Activated T-cell treated with anti-CD3 and anti-CD28 coated beads for 4 hours (primary cell): Measurements from ENCODE around the gene UTP14C.
"Not testable (repeated sequence)": the region's sequence is repeated elsewhere in the genome, so short reads cannot be mapped to it uniquely, and the experiment has no call there.

Experiments
- DNase-seq: peaks from one replicate; pipeline ENCODE4 v3.0.0-alpha.2; 2020

Gene UTP14C

DNA sequence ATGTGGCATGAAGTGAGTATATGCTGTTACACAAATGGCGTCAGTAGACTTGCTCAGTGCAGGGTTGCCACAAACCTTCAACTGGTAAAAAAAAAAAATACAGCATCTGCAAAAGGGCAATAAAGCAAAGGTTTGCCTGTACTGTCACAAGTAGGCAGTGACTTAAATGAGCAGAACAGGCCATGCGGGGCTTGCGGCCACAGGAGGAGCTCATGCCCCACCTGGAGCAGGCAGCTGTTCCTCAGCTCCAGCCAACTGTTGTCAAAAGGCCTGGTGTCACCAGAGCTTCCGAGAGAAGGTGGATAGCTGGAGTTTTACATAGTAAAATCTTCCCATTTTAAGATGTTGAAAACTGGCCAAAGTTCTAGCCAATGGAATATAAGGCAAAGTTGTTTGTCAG, 20.9 kb upstream of the UTP14C start:
- no peak for DNase-seq

DNA sequence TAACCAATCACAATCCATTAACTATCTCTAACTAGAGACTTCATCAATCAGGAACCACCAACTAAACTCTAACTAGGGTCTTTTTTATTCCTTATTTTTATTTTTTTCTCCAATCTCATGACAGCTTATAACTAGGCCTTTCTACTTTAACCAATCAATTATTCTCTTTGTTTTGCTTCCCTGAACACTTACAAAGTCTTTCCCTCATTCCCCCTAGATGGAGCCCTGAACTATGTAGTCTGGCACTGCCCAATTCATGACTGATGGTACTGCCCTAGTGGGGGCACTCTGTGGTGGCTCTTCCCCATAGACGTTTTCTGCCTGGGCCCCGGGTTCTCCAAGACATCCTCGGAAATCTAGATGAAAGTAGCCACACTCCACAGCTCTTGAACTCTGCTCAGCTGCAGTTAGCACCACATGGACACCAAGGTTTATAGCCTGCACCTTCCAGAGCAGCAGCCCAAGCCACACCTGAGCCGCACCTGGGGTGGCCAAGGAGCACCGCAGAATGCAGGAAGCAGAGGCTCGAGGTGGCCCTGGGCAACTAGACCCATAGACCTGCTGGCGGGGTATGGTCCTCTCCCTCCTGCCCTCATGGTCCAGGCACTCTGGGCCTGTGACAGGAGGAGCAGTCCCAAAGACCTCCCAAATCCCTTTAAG, 19.9 kb upstream of the UTP14C start:
- DNase-seq, result no peak

DNA sequence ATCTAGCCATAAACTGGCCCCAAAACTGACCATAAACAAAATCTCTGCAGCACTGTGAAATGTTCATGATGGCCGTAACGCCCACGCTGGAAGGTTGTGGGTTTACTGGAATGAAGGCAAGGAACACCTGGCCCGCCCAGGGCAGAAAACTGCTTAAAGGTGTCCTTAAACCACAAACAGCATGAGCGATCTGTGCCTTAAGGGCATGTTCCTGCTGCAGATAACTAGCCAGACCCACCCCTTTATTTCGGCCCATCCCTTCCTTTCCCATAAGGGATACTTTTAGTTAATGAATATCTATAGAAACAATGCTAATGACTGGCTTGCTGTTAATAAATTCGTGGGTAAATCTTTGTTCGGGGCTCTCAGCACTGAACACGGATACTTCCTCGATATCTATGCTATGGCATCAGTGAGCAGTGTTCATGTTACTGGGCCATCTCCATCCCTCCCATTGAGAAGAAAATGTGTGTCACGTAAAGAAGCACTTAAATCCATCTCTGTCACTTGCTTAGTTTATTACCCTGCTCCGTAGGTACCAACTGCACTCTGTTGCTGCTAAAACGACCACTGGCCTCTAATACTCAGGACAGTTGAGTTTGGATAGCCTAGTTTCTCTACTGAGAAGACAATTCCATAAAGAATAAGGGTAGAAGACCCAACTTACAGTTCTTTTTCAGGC, 18.5 kb upstream of the UTP14C start:
- DNase-seq, result no peak

DNA sequence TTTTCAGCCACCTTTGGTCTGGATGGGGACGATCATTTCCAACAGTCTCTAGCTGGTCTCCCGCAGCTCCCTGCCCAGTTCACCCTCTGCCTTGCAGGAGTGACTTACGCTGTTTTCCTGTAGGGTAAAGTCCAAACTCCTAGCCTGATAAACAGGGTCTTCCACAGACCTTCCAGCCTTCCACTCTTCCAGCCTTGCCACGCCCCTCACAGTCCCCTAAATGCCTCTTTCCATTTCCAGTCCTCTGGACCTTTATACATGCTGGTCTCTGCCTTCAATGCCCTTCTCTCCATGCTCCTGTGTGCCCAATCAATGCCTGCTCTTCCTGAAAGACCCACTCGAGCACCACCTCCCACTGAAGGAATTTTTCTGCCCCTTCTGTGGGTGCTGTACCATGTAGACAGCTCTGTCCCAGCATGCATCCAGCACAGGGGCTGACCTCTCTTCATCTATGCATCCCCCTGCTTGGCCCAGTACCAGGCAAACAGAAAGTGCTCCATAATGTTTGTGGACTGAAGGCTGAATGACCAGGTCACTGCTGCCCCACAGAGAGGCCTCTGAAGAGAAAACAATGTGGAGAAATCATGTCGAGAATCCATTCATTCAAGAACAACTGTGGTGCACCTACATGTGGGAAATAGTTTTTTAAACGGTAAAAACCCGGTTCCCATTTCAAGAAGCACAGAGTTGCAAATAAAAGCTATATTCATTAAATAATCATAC, 17.8 kb upstream of the UTP14C start:
- DNase-seq, result no peak

DNA sequence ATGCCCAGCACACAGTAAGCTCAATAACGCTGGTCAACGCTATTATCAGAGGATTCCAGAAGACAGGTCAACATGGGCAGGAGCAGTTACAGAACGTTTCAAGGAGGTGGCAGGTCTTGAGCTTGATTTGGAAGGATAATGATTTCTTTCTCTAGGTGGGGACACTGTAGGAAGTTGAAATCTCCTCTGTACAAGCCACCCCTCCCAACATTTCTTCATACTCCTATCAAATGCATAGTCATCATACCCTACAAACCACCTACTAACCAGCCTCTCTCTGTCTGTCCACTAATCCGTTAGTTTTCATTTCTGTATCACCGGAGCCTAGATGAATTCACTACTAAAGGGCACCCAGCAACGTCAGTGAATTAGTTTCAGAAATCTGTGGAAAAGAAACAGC, 14.5 kb upstream of the UTP14C start:
- DNase-seq, result no peak

DNA sequence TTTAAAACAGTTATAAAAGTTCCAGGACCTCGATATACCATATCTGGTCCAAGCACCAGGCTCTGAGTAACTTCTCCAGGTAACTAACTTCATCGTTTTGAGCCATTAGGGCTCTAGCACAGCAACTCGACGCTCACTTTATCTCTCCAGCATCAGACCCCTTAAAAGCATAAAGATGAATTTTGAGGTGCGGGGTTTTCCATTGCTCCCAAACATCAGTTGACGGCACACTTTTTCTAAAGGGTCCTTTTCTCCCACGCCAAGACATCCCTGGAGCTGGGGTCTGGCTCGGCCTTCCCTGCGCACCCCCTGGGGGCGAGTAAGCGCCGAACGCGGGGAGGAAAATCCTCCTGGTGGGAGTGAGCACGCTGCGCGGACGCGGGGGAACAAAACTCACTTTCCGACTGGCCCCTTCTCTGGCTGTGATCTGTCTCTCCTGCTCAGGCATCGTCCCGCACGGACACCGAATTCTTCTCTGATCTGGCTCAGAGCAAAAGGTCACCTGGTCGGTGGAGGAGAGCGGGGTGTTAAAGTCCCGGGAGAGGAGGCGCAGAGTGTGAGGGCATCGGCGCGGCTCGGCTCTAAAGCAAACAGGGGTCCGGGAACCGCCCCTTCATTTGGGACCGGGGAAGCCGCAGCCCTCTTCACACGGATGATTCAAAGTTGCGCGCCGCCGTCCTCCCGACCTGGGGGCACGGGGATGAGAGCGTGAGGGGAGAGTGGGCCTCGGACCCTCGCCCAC, 13.4 kb upstream of the UTP14C start, which contains the start of gene ATP7B:
ATP7B (minus strand) TSS at position 561 of the 742 bp plus-strand sequence; CDS start at position 448, 113 bp downstream.
- no peak for DNase-seq

DNA sequence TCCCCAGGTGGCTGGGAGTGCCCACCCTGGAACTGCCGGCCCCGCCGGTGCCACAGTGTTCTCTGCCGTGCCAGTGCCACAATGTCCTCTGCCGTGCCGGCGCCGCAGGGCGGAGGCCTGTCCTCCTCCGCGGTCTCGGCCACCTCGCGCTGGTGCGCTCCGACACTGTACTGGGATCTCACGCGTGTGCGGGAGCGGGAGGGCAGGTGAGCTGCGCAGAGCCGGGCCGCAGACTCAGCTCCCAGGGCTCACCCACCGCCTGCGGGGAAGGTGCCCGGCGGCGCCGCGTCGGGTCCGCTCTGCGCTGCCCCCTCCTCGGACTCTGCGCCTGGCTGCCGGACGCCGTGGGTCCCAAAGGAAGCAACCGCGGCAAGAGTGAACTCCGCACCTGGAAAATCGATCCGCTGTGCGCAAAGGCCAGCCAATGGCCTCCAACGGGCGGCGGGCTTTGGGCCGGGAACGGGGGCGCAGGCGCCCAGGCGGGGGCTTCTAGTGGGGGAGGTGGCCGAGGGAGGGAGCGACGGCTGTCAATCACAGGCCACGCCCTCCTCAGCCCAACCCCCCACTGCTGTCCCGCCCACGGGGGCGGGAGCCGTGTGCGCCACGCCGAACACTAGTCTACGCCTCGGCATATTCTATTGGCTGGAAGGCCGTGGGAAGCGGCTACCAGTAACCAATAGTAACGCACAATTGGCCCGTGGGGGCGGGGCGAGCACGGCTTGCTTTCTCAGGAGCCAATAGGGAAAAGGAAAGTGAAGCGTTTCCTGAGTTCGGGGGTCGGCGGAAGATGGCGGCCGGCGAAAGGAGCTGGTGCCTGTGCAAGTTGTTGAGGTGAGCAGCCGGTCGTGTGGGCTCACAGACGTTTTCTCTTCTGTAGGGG, 12.6 kb upstream of the UTP14C start, which contains the start of gene ALG11:
ALG11 (plus strand) TSS at position 767 of the 880 bp plus-strand sequence; CDS start at position 788, 21 bp downstream.
- DNase-seq, result peak; percentile 100

DNA sequence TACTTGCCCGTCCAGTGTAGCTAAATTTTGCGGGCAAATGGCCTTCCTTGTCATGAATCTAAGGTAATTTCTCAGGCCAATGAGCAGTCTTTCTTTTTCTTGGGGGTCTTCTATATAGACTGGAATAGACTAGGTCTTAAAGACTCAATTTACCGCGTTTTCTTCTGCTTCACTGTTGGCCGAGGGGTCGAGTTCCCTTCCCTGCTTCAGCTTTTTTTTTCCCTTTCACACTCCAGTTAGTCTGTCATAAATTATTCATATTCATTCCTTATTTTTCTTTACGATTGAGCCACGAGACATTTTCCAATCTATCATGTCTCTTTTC, 12.0 kb upstream of the UTP14C start:
- no peak for DNase-seq

DNA sequence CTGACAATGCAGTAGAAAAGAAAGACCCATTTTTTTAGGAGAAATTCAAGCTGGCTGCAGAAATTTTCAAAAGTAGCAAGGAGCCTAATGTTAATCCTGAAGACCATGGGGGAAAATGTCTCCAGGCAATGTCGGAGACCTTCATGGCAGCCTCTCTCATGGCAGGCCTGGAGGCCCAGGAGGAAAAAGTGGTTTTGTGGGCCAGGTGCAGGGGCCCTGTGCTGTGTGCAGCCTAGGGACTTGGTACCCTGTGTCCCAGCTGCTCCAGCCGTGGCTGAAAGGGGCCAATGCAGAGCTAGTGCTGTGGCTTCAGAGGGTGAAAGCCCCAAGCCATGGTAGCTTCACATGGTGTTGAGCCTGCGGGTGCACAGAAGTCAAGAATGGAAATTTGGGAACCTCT, 8.2 kb upstream of the UTP14C start:
- no peak for DNase-seq

DNA sequence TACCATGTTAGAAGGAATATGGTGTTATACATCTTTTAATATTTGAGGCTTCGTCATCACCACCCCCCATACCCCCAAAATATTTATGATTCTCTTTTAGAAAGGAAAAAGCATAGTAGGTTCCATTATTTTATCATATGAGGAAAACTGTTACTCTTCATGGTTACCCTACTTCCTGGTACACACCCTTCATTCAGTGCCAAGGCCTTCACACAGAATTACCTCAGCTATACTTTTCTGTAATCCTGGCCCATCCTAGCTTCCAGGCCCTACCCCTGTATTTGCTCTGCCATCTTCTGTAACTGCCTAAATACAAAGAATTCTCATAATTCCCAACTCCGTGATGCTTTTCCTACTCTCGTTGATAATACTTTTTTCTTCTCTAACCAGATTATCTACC, 4.3 kb upstream of the UTP14C start:
- DNase-seq, result no peak

DNA sequence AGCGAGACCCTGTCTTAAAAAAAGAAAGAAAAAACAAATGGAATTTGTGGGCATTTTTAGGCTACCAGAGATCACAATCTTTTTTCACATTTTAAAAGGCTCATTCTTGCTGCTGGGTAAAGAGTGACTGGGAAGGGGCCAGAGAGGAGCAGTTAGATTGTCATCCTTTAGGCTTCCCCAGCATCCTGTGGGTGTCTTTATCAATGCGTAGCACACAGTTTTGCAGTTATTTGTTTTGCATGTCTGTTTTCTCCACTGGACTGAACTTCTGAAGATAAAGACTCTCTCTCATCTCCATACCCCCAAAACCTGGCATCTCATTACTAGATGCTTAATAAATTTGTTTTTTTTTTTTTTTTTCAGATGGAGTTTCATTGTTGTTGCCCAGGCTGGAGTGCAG, 2.1 kb upstream of the UTP14C start:
- DNase-seq, result no peak

DNA sequence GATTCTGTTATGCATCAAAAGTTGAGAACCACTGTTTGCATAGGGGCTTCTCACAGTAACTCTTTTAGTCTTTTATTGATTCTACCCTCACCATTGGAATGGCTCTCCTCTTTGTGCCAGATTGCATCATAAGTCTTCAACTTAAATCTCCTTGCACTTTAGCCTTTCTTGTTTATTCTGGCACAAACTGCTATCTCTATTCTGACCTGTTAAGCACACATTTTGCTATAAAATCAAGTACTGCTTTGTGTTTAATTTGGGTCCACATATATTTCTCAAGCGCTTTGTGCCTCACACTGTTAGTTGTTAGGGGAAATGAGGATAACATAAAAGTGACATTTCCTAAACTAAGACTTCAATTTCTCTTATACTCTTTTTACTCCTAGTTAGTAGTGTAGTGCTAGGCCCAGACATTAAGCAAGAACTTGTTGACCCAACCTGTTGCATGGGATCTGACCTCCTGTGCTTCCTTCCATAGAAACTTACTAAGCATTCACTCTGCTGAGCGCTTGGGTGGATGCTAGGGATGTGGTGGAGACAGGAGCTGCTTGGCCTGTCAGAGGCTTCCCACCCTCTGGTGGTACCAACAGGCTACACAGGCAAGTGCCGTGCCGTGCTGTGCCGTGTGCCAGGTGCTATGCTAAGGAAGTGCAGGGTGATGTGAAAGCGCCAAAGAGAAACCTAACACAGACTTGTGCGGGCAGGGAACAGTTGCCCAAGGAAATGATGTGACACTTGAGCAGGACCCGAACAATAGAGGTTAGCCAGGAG, 1.2 kb downstream of the UTP14C start:
- no peak for DNase-seq

DNA sequence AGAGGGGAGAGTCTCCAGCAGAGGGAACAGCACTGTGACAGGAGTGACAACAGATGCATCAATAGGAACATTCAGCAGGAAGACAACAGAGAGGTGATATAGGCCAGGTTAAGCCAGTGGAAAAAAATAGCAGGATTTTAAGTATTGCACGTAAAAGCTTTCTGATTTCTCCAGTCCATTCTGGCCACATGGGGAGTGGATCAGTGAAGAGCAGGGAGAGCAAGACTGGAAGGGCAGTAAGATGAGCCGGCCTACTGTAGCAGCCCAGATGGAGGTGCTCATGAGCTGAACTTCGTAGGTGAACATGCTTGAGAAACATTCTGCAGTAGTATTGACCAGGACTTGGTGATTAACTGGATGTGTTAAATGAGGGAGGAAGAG, 1.7 kb downstream of the UTP14C start:
- DNase-seq, result no peak

DNA sequence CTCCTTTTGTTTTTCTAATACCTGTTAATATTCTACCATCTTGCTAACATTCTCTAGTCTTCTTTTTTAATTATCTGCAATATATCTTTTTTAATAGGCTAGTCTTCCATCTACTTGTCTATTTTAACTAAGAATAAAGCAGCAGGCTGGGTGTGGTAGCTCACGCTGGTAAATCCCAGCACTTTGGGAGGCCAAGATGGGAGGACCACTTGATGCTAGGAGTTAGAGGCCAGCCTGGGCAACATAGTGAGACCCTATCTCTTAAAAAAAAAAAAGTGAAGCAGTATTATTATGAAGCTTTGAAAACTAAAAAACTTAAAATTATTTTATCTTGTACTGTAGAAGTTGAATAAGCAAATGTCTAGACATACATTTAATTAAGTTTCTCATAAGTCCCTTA, 3.3 kb downstream of the UTP14C start:
- no peak for DNase-seq

DNA sequence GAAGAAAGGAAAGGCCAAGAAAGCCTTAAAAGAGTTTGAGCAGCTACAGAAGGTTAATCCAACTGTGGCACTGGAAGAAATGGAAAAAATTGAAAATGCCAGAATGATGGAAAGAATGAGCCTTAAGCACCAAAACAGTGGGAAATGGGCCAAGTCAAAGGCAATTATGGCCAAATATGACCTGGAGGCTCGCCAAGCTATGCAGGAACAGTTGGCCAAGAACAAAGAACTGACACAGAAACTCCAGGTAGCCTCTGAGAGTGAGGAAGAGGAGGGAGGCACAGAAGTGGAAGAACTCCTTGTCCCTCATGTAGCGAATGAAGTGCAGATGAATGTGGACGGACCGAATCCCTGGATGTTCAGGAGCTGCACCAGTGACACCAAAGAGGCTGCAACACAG, 5.1 kb downstream of the UTP14C start:
- no peak for DNase-seq

DNA sequence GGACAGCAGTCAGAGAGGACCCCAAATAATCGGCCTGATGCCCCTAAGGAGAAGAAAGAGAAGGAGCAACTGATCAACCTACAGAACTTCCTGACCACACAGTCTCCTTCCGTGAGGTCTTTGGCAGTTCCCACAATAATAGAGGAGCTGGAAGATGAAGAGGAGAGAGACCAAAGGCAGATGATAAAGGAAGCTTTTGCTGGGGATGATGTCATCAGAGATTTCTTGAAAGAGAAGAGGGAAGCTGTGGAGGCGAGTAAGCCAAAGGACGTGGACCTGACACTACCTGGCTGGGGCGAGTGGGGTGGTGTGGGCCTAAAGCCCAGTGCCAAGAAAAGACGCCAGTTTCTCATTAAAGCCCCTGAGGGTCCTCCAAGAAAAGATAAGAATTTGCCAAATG, 5.9 kb downstream of the UTP14C start:
- DNase-seq, result not testable (repeated sequence)

DNA sequence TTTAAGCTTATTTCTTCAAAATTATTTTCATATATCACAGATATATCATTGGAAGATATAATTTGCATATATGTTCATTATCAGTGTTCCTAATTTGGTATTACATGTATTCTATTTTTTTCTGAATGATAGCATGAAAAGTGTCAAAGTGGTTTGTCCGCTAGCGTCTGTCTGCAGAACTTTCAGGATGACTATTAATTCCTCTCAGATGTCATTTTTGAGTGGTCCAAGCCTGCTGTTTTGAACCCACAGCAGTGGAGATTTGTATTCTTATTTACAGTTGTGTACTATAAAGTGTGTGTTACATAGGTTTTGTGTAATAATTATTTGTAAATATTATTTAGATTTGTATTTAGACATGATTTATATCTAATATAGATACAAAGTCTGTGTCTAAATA, 8.5 kb downstream of the UTP14C start:
- DNase-seq, result no peak

DNA sequence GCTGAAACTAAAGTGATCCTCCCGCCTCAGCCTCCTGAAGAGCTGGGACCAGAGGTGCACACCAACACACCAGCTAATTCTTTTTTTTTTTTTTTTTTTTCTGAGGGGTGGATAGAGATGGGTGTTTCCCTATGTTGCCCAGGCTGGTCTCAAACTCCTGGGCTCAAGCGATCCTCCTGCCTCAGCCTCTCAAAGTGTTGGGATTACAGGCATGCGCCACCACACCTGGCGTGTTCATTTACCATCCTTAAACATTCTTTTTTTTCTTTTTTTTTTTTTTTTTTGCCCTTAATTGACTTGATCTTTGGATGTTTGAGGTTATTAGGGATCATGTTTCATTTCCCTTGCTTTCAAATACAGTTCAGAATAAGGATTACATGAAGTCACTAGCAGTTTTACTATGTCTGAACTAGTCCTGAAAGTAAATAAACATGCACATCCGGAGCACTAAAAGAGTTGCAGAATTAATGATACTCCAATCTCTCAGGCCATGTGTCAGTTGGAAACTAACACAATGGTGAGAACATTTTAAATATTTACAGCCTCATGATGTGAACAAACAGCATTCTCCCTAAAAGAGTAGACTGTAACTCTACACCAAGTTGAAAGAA, 10.2 kb downstream of the UTP14C start:
- DNase-seq, result no peak

DNA sequence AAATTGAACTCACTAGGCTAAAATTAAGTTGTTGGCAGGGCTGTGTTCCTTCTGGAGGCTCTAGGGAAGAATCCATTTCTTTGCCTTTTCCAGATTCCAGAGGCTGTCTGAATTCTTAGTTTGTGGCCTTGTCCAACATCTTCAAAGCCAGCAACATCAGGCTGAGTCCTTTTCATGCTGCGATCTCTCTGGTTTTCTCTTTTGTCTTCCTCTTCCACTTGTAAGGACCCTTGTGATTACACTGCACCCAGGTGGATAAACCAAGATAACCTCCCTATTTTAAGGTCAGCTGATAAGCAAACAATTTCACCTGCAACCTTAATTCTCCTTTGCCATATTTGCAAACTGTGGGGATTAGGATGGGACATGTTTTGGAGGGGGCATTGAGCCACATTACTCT, 11.5 kb downstream of the UTP14C start:
- DNase-seq, result no peak

DNA sequence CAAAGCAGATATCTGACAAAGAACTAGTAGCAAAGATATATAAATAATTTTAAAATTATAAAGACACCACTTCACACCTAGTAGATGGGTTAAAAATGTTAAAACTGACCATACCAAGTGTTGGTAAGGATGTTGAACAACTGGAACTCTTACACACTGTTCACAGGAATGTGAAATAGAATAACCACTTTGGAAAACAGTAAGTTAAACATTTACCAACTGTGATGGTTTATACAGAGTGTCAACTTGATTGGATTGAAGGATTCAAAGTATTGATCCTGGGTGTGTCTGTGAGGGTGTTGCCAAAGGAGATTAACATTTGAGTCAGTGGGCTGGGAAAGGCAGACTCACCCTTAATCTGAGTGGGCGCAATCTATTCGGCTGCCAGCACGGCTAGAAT, 19.2 kb downstream of the UTP14C start:
- no peak for DNase-seq

DNA sequence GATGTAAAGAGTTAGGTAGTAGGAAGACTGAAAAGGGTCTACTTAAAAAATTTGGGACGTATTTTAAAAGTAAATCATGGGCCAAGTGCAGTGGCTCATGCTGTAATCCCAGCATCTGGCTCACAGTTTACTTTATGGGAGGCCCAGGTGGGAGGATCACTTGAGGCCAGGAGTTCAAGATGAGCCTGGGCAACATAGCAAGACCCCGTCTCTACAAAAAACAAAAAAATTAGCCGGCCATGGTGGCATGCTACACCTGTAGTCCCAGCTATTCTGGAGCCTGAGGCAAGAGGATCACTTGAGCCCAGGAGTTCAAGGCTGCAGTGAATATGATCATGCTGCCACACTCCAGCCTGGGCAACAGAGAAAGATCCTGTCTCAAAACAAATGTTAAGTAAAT, 23.0 kb downstream of the UTP14C start:
- DNase-seq, result no peak
